A549 (cell line): Measurements from ENCODE around the gene IRF8. TPM values are rescaled to one million over a fixed set of nuclear protein-coding genes. Genes with fewer than 3 reads are reported as not detected.
A peak's percentile ranks its signal among the peaks of the same experiment; 100 is the strongest.

Experiments
- ATAC-seq, 2 experiments: fragments of 200-7000 bp in 1 of 2; fragments of >200 bp in 1 of 2; cut with Nextera tagmentation in 1 of 2; cut with Tn5 transposase in 1 of 2; 3 replicates each; pipeline versions ENCODE4 v1.8.0 to v1.9.1; 2018 to 2020; ENCODE audit warnings: mild to moderate bottlenecking in 1 of 2, moderate library complexity in 1 of 2
- CTCF ChIA-PET: fragments of 300-600 bp; sonication (Branson Sonifier 250); formaldehyde crosslinking; extraction: SDS; loops from one replicate; lab custom pipeline; 2021; ENCODE audit warnings: antibody characterized with exemption, inconsistent platforms; lab: Yijun Ruan, JAX
- POLR2A ChIA-PET: fragments of 350-600 bp; formaldehyde crosslinking; extraction: SDS; loops from one replicate; lab custom pipeline; 2021; ENCODE audit warnings: antibody characterized with exemption, inconsistent platforms; lab: Yijun Ruan, JAX
- DNase-seq, 2 experiments: peaks; one replicate each; pipeline versions ENCODE4 v3.0.0 to v3.0.0-alpha.2; 2011 to 2016; ENCODE audit warnings: low read depth in 1 of 2, low spot score in 1 of 2
- FAIRE-seq: peaks from 2 replicates; lab custom pipeline; 2011; peaks lifted over from hg19 to GRCh38; lab: Jason Lieb, UNC
- H3K27ac ChIP-seq, 2 experiments: fragments of >200 bp; sonication (Bioruptor Twin); formaldehyde crosslinking; 3 replicates each; pipeline ENCODE4 v1.5.1; 2016 to 2017
- H3K4me1 ChIP-seq: fragments of >200 bp; sonication (Bioruptor Twin); formaldehyde crosslinking; 3 replicates; pipeline ENCODE4 v1.6.1; 2016
- H3K4me2 ChIP-seq: fragments of >200 bp; sonication (Bioruptor Twin); formaldehyde crosslinking; 3 replicates; pipeline ENCODE4 v1.6.1; 2016
- H3K4me3 ChIP-seq: fragments of >200 bp; sonication (Bioruptor Twin); formaldehyde crosslinking; 3 replicates; pipeline ENCODE4 v1.5.1; 2016
- H3K9me3 ChIP-seq: fragments of >200 bp; sonication (Bioruptor Twin); formaldehyde crosslinking; 3 replicates; pipeline ENCODE4 v1.6.1; 2016
- BHLHE40 ChIP-seq: IDR thresholded peaks from 2 replicates; pipeline ENCODE4 v1.6.1; 2012; ENCODE audit warnings: low read depth, low read length, inconsistent platforms
- CEBPB ChIP-seq, 2 experiments: fragments of >200 bp in 1 of 2; sonication (Bioruptor Twin) in 1 of 2; formaldehyde crosslinking in 1 of 2; IDR thresholded peaks; 2 replicates each; pipeline ENCODE4 v1.6.1; 2012 to 2016
- CHD4 ChIP-seq: fragments of 200-600 bp; sonication (generic); IDR thresholded peaks from 2 replicates; pipeline ENCODE4 v1.6.1; 2016; ENCODE audit warnings: antibody characterized with exemption, mild to moderate bottlenecking, borderline replicate concordance
- EHF ChIP-seq: fragments of 250-450 bp; sonication (Bioruptor Pico); IDR thresholded peaks from 2 replicates; pipeline ENCODE4 v1.5.0; 2020; ENCODE audit warnings: mild to moderate bottlenecking
- EP300 ChIP-seq, 2 experiments: fragments of >200 bp; sonication (Bioruptor Twin); formaldehyde crosslinking; IDR thresholded peaks; 2 replicates in 1 of 2; 3 replicates in 1 of 2; pipeline ENCODE4 v1.6.1; 2016 to 2017
- FOSB ChIP-seq: fragments of 250-450 bp; sonication (Bioruptor Pico); IDR thresholded peaks from 2 replicates; pipeline ENCODE4 v1.5.0; 2020; ENCODE audit warnings: mild to moderate bottlenecking, moderate library complexity
- FOSL2 ChIP-seq, 2 experiments: fragments of 450-650 bp in 1 of 2; fragments of >200 bp in 1 of 2; sonication (Bioruptor Twin) in 1 of 2; formaldehyde crosslinking; IDR thresholded peaks; 2 replicates each; pipeline versions ENCODE4 v1.5.0 to v1.6.1; 2016 to 2020; ENCODE audit warnings: mild to moderate bottlenecking in 1 of 2, moderate library complexity in 1 of 2
- FOXS1 ChIP-seq: fragments of 250-450 bp; sonication (Bioruptor Pico); IDR thresholded peaks from 2 replicates; pipeline ENCODE4 v1.5.0; 2020; ENCODE audit warnings: mild to moderate bottlenecking, moderate library complexity
- HDAC2 ChIP-seq: fragments of 200-600 bp; sonication (generic); IDR thresholded peaks from 2 replicates; pipeline ENCODE4 v1.6.1; 2016
- HEYL ChIP-seq: fragments of 250-450 bp; sonication (Bioruptor Pico); IDR thresholded peaks from 2 replicates; pipeline ENCODE4 v1.8.0; 2021; ENCODE audit warnings: mild to moderate bottlenecking, moderate library complexity
- HOXA7 ChIP-seq: fragments of 250-450 bp; sonication (Bioruptor Pico); IDR thresholded peaks from 2 replicates; pipeline ENCODE4 v1.5.0; 2020; ENCODE audit warnings: mild to moderate bottlenecking, moderate library complexity
- JUN ChIP-seq, 2 experiments: fragments of >200 bp; sonication (Bioruptor Twin); formaldehyde crosslinking; IDR thresholded peaks; 2 replicates in 1 of 2; 3 replicates in 1 of 2; pipeline ENCODE4 v1.6.1; 2016 to 2017
- JUNB ChIP-seq: fragments of >200 bp; sonication (Bioruptor Twin); formaldehyde crosslinking; IDR thresholded peaks from 2 replicates; pipeline ENCODE4 v1.6.1; 2016
- MAFK ChIP-seq: fragments of 450-650 bp; IDR thresholded peaks from 2 replicates; pipeline ENCODE4 v1.6.1; 2014; ENCODE audit not compliant: partially characterized antibody
- MAZ ChIP-seq: fragments of 150-350 bp; IDR thresholded peaks from 2 replicates; pipeline ENCODE4 v1.6.1; 2014; ENCODE audit warnings: antibody characterized with exemption, low read depth, low read length, borderline replicate concordance
- NR3C1 ChIP-seq: fragments of >200 bp; sonication (Bioruptor Twin); formaldehyde crosslinking; IDR thresholded peaks from 3 replicates; pipeline ENCODE4 v1.6.1; 2017
- POLR2A ChIP-seq: IDR thresholded peaks from 2 replicates; pipeline ENCODE4 v1.6.1; 2012; ENCODE audit warnings: mild to moderate bottlenecking, low read length
- POLR2AphosphoS2 ChIP-seq: conservative IDR thresholded peaks from 2 replicates; pipeline ENCODE4 v1.6.1; 2012; ENCODE audit warnings: low read length, improper control_type of control experiment, inconsistent platforms
- SMC3 ChIP-seq: fragments of >200 bp; sonication (Bioruptor Twin); formaldehyde crosslinking; IDR thresholded peaks from 3 replicates; pipeline ENCODE4 v1.6.1; 2018; ENCODE audit warnings: inconsistent platforms
- WGBS: methylation state at CpG from one replicate; pipeline ENCODE4 v1.1.6; 2017; ENCODE audit errors: missing lambda C conversion rate; 5-methylcytosine and 5-hydroxymethylcytosine counted together
- polyA plus RNA-seq, 4 experiments: library from polyadenylated mRNA; depleted of rRNA in 3 of 4; stranded (reverse); fragments of >200 nt; fragmentation: RNase III in 1 of 4; extraction: RNeasy Plus Mini Kit Qiagen cat#74134 plus additional on column Dnase treatment in 1 of 4; gene quantifications; 2 replicates in 3 of 4; 3 replicates in 1 of 4; pipeline ENCODE4 v1.2.3, GENCODE V29; 2011 to 2017
- TF ChIP-seq, protein P1 (sequence below): fragments of 200-600 bp; sonication (generic); IDR thresholded peaks from 2 replicates; pipeline ENCODE4 v1.6.1; 2016; ENCODE audit warnings: antibody characterized with exemption, mild to moderate bottlenecking, moderate library complexity
- TF ChIP-seq, protein P2 (sequence below): IDR thresholded peaks from 2 replicates; pipeline ENCODE4 v1.6.1; 2012; ENCODE audit warnings: low read depth, borderline replicate concordance
- TF ChIP-seq, protein P3 (sequence below): fragments of 450-650 bp; IDR thresholded peaks from 2 replicates; pipeline ENCODE4 v1.6.1; 2014; ENCODE audit warnings: antibody characterized with exemption
- TF ChIP-seq, protein P4 (sequence below): fragments of 150-350 bp; IDR thresholded peaks from 2 replicates; pipeline ENCODE4 v1.6.1; 2014; ENCODE audit warnings: low read depth, mild to moderate bottlenecking, low read length
- TF ChIP-seq, protein P5 (sequence below): IDR thresholded peaks from 2 replicates; pipeline ENCODE4 v1.6.1; 2012
- TF ChIP-seq, protein P6 (sequence below): fragments of >200 bp; sonication (Bioruptor Twin); formaldehyde crosslinking; IDR thresholded peaks from 2 replicates; pipeline ENCODE4 v1.6.1; 2016

Gene IRF8
- polyA plus RNA-seq, 2 of the 4 experiments (the other 2 are of a cell fraction): 0.16 to 0.18 TPM

DNA sequence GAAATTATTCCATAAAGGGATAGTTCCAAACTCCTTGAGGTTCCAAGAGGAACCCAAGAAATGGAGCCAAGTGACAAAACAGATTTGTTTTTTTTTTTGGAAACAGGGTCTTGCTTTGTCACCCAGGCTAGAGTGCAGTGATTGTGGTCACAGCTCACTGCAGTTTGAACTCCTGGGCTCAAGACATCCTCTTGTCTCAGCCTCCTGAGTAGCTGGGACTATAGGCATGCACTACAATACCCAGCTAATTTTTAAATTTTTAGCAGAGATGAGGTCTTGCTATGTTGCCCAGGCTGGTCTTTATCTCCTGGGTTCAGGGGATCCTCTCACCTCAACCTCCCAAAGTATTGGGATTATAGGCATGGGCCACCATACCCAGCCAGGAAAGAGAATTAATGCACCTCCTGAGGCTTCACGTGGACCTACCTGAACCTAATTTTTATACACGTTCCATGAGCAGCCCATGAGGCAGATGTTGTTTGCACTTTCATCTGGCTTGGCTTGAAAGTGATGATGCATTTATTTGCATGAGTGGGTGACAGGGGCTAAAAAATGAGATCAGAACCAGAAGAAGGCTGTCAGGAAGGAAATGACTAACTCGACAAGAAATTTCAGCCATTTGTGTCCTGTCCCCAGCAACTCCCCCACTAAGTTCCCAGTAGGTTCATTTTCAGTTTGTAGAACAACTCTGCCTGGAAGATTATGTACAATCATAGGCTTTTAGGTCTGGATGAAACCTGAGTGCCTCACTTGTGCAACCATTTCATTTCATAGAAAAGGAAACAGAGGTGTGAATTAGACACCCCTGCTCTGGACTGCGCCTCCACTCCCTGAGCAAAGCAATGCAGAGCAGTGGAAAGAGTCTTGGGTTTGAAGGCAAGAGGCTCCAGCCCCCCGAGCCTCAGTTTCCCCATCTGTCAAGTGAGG, 10.3 kb upstream of the IRF8 start:
- H3K4me3 ChIP-seq: no peak overlapping the region
- ATAC-seq (peak; percentile 30 to 53; a peak in 3 of 6 replicates), FAIRE-seq (no peak)
- ChIA-PET POLR2A (no interaction called here), CTCF (interaction anchor here (2.0 kb wide), 1 partner anchor 134 kb away, joined by 4 read pairs; no protein-coding TSS in a partner anchor)
- H3K4me2 ChIP-seq: peak overlapping the region; percentile 64
- 14% methylated on average over 5 of the region's 5 CpGs for WGBS
- peaks cover 45% of the 10 kb centered on the region for H3K4me1 ChIP-seq
- H3K9me3 ChIP-seq: no peaks in the 10 kb centered on the region
- TF ChIP-seq JUNB (peak; percentile 61; the same call in 1 of the 2 replicates), FOXS1 (no peak), POLR2AphosphoS2 (no peak), MAFK (peak; percentile 50), POLR2A (no peak), FOSB (CRISPR knock-in tag) (no peak), CEBPB (IDR thresholded peaks at IDR 0.05) (peak in 1 of 2 experiments; percentile 23; a peak in 2 of 4 replicates), FOSL2 (IDR thresholded peaks at IDR 0.05) (peak; percentile 43; the same call in 1 of the 2 replicates), FOSL2 (CRISPR knock-in tag; IDR thresholded peaks at IDR 0.05) (peak; percentile 59), JUN (IDR thresholded peaks at IDR 0.05) (0 out of 5 replicates have a peak, but pooled peaks of 1 of the 2 experiments have one; percentile 26), HEYL (no peak), EP300 (IDR thresholded peaks at IDR 0.05) (peak; percentile 23 to 52; a peak in 1 of 5 replicates), HDAC2 (no peak), NR3C1 (no peak), MAZ (no peak), EHF (no peak), SMC3 (no peak), HOXA7 (CRISPR knock-in tag) (no peak), BHLHE40 (no peak), CHD4 (no peak)
- TF ChIP-seq, protein P1, sequence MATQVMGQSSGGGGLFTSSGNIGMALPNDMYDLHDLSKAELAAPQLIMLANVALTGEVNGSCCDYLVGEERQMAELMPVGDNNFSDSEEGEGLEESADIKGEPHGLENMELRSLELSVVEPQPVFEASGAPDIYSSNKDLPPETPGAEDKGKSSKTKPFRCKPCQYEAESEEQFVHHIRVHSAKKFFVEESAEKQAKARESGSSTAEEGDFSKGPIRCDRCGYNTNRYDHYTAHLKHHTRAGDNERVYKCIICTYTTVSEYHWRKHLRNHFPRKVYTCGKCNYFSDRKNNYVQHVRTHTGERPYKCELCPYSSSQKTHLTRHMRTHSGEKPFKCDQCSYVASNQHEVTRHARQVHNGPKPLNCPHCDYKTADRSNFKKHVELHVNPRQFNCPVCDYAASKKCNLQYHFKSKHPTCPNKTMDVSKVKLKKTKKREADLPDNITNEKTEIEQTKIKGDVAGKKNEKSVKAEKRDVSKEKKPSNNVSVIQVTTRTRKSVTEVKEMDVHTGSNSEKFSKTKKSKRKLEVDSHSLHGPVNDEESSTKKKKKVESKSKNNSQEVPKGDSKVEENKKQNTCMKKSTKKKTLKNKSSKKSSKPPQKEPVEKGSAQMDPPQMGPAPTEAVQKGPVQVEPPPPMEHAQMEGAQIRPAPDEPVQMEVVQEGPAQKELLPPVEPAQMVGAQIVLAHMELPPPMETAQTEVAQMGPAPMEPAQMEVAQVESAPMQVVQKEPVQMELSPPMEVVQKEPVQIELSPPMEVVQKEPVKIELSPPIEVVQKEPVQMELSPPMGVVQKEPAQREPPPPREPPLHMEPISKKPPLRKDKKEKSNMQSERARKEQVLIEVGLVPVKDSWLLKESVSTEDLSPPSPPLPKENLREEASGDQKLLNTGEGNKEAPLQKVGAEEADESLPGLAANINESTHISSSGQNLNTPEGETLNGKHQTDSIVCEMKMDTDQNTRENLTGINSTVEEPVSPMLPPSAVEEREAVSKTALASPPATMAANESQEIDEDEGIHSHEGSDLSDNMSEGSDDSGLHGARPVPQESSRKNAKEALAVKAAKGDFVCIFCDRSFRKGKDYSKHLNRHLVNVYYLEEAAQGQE: no peak
- TF ChIP-seq, protein P2, sequence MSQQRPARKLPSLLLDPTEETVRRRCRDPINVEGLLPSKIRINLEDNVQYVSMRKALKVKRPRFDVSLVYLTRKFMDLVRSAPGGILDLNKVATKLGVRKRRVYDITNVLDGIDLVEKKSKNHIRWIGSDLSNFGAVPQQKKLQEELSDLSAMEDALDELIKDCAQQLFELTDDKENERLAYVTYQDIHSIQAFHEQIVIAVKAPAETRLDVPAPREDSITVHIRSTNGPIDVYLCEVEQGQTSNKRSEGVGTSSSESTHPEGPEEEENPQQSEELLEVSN: no peak
- TF ChIP-seq, protein P3, sequence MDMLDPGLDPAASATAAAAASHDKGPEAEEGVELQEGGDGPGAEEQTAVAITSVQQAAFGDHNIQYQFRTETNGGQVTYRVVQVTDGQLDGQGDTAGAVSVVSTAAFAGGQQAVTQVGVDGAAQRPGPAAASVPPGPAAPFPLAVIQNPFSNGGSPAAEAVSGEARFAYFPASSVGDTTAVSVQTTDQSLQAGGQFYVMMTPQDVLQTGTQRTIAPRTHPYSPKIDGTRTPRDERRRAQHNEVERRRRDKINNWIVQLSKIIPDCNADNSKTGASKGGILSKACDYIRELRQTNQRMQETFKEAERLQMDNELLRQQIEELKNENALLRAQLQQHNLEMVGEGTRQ: no peak
- TF ChIP-seq, protein P4, sequence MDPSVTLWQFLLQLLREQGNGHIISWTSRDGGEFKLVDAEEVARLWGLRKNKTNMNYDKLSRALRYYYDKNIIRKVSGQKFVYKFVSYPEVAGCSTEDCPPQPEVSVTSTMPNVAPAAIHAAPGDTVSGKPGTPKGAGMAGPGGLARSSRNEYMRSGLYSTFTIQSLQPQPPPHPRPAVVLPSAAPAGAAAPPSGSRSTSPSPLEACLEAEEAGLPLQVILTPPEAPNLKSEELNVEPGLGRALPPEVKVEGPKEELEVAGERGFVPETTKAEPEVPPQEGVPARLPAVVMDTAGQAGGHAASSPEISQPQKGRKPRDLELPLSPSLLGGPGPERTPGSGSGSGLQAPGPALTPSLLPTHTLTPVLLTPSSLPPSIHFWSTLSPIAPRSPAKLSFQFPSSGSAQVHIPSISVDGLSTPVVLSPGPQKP: no peak
- TF ChIP-seq, protein P5, sequence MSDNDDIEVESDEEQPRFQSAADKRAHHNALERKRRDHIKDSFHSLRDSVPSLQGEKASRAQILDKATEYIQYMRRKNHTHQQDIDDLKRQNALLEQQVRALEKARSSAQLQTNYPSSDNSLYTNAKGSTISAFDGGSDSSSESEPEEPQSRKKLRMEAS: peak; percentile 36; the same call in 1 of the 2 replicates
- TF ChIP-seq, protein P6, sequence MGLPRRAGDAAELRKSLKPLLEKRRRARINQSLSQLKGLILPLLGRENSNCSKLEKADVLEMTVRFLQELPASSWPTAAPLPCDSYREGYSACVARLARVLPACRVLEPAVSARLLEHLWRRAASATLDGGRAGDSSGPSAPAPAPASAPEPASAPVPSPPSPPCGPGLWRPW: no peak
- TF ChIP-seq, all 56 proteins: peak for 7
- peak; percentile 34 to 67 for DNase-seq
- H3K27ac ChIP-seq: peak overlapping the region; percentile 61 to 76
